GM12872 (cell line): ENCODE data around the gene NR6A1.

ENCODE experiments used
- CTCF ChIP-seq: IDR thresholded peaks from 3 replicates; pipeline ENCODE4 v1.5.1; 2011; ENCODE audit warnings: low read depth, mild to moderate bottlenecking, low read length, moderate library complexity; ENCODE audit not compliant: insufficient read depth

NR6A1 gene

GRCh38 chr9:124502711-124503702, 268.1 kb downstream of the NR6A1 start:
- no peak for TF ChIP-seq CTCF

- no peak for TF ChIP-seq CTCF
Observed at GRCh38 chr9:124501771-124502320, 269.3 kb downstream of the NR6A1 start.

GRCh38 chr9:124500796-124501611, 270.1 kb downstream of the NR6A1 start:
- no peak for TF ChIP-seq CTCF

GRCh38 chr9:124500028-124500795, 270.9 kb downstream of the NR6A1 start:
- TF ChIP-seq CTCF, result no peak

- TF ChIP-seq CTCF, result no peak
Observed at GRCh38 chr9:124499216-124499615, 271.9 kb downstream of the NR6A1 start.

GRCh38 chr9:124498499-124499146, 272.5 kb downstream of the NR6A1 start:
- no peak for TF ChIP-seq CTCF
